Parathyroid adenoma (tissue), 2 donors: ENCODE data around the gene RCOR3.

Source experiments
- H2AFZ ChIP-seq: fragments of 300-600 bp; sonication (generic); one replicate; pipeline ENCODE4 v1.7.0; 2017; ENCODE audit warnings: antibody characterized with exemption, mild to moderate bottlenecking
- H3K27ac ChIP-seq: fragments of 300-600 bp; sonication (generic); one replicate; pipeline ENCODE4 v1.7.0; 2017
- H3K27me3 ChIP-seq: fragments of 300-600 bp; sonication (generic); one replicate; pipeline ENCODE4 v1.7.0; 2017; ENCODE audit warnings: low read length; ENCODE audit not compliant: control insufficient read depth, insufficient read depth
- H3K36me3 ChIP-seq: fragments of 300-600 bp; sonication (generic); one replicate; pipeline ENCODE4 v1.7.0; 2017; ENCODE audit warnings: low read length; ENCODE audit not compliant: control insufficient read depth, insufficient read depth
- H3K4me1 ChIP-seq: fragments of 300-600 bp; sonication (generic); one replicate; pipeline ENCODE4 v1.7.0; 2017; ENCODE audit warnings: control low read depth
- H3K4me2 ChIP-seq: fragments of 300-600 bp; sonication (generic); one replicate; pipeline ENCODE4 v1.7.0; 2017; ENCODE audit warnings: low read length
- H3K4me3 ChIP-seq: fragments of 300-600 bp; sonication (generic); one replicate; pipeline ENCODE4 v1.7.0; 2017; ENCODE audit warnings: low read depth, low read length
- H3K79me2 ChIP-seq: fragments of 300-600 bp; sonication (generic); one replicate; pipeline ENCODE4 v1.7.0; 2017; ENCODE audit warnings: control low read depth
- H3K9ac ChIP-seq: fragments of 300-600 bp; sonication (generic); one replicate; pipeline ENCODE4 v1.7.0; 2017; ENCODE audit warnings: mild to moderate bottlenecking
- H3K9me3 ChIP-seq: fragments of 300-600 bp; sonication (generic); one replicate; pipeline ENCODE4 v1.7.0; 2017; ENCODE audit warnings: low read length; ENCODE audit not compliant: control insufficient read depth
- TF ChIP-seq, protein P1 (sequence below): fragments of 300-600 bp; sonication (generic); IDR thresholded peaks from one replicate; pipeline ENCODE4 v1.7.0; 2017; ENCODE audit warnings: antibody characterized with exemption, mild to moderate bottlenecking
- donor health status: primary hyperparathyroidism.

Gene RCOR3

DNA sequence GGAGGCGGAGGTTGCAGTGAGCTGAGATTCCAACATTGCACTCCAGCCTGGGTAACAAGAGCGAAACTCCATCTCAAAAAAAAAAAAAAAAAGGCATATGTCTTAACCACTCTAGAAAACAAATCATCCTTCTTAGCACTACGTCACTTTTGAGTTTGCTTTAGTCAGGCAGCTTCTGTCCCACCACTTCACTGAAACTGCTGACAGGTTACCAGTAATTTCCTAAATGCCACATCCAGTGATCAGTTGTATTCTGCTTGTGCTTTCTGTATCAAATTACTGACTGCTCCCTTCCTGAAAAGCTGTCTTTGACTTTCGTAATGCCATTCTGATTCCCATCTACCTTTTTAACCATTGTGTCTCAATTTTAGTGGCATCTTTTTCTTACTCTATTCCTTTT lies 21.7 kb downstream of the RCOR3 start:
- H3K4me2 ChIP-seq = peak overlapping the region; percentile 23
- H3K36me3 ChIP-seq = no peaks in the 10 kb centered on the region
- no peaks in the 10 kb centered on the region for H3K79me2 ChIP-seq
- H2AFZ ChIP-seq = no peak overlapping the region
- H3K27me3 ChIP-seq = no peaks in the 10 kb centered on the region
- H3K27ac ChIP-seq = peak overlapping the region; percentile 32
- H3K4me1 ChIP-seq = no peaks in the 10 kb centered on the region
- no peak overlapping the region for H3K9ac ChIP-seq
- TF ChIP-seq, protein P1, sequence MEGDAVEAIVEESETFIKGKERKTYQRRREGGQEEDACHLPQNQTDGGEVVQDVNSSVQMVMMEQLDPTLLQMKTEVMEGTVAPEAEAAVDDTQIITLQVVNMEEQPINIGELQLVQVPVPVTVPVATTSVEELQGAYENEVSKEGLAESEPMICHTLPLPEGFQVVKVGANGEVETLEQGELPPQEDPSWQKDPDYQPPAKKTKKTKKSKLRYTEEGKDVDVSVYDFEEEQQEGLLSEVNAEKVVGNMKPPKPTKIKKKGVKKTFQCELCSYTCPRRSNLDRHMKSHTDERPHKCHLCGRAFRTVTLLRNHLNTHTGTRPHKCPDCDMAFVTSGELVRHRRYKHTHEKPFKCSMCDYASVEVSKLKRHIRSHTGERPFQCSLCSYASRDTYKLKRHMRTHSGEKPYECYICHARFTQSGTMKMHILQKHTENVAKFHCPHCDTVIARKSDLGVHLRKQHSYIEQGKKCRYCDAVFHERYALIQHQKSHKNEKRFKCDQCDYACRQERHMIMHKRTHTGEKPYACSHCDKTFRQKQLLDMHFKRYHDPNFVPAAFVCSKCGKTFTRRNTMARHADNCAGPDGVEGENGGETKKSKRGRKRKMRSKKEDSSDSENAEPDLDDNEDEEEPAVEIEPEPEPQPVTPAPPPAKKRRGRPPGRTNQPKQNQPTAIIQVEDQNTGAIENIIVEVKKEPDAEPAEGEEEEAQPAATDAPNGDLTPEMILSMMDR = no peak
- H3K4me3 ChIP-seq = no peak overlapping the region
- no peaks in the 10 kb centered on the region for H3K9me3 ChIP-seq

DNA sequence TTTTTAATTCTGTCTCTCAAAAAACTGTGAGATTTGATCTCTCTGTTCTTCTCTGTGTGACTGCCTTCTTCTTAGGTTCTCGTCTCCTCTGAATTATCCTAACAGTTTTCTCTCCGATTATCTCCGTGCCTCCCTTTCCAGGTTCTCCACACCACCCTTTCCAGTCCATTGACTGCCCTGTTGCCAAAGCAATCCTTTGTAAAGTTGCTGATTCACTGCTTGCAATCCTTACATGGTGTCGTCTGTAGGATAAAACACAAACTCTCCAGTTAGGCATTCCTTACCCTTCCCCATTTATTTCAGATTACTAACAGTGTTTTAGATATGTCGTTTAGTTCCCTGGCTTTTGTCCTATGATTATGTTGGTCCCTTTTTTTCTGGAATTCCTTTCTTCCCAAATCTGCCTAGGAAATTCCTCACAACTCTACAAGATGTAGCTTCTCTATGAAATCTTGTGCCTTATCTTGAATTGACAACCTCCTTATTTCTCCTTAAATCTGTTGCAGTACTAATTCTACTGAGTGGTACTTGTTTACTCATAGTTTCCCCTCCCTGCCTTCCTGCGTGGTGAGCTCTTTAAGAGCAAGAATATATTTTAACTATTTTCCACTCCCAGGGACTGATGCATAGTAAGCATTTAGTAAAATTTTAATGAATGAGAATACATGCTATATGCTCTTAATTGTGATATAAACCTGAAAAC lies 22.3 kb downstream of the RCOR3 start:
- TF ChIP-seq, protein P1 = no peak
- no peak overlapping the region for H3K4me3 ChIP-seq
- no peak overlapping the region for H3K9ac ChIP-seq
- H3K27me3 ChIP-seq = no peaks in the 10 kb centered on the region
- H2AFZ ChIP-seq = no peak overlapping the region
- peak overlapping the region; percentile 23 for H3K4me2 ChIP-seq
- no peaks in the 10 kb centered on the region for H3K9me3 ChIP-seq
- H3K79me2 ChIP-seq = no peaks in the 10 kb centered on the region
- no peaks in the 10 kb centered on the region for H3K4me1 ChIP-seq
- no peaks in the 10 kb centered on the region for H3K36me3 ChIP-seq
- H3K27ac ChIP-seq = peak overlapping the region; percentile 32

DNA sequence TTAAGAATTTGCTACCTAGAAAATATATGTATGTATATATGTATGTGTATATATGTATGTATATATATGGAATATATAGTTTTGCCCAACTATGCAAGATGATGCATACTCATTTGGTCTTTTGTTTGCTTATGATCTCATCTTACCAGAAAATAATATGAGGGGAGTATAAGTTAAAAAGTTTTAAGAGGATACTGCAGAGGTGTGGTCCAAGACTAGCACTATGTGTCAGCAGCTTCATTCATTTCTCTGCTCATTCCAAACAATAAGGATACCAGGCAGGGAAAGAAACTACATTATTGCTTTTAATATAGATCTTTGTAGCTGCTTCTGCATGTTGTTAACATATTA lies 22.8 kb downstream of the RCOR3 start:
- Histone ChIP-seq H3K9ac (no peak overlapping the region), H3K4me1 (no peaks in the 10 kb centered on the region), H3K4me3 (no peak overlapping the region), H3K79me2 (peaks cover under 1% of the 10 kb centered on the region), H3K9me3 (no peaks in the 10 kb centered on the region), H2AFZ (no peak overlapping the region), H3K27ac (no peak overlapping the region), H3K27me3 (no peaks in the 10 kb centered on the region), H3K4me2 (no peak overlapping the region), H3K36me3 (no peaks in the 10 kb centered on the region)
- TF ChIP-seq, protein P1 = no peak

DNA sequence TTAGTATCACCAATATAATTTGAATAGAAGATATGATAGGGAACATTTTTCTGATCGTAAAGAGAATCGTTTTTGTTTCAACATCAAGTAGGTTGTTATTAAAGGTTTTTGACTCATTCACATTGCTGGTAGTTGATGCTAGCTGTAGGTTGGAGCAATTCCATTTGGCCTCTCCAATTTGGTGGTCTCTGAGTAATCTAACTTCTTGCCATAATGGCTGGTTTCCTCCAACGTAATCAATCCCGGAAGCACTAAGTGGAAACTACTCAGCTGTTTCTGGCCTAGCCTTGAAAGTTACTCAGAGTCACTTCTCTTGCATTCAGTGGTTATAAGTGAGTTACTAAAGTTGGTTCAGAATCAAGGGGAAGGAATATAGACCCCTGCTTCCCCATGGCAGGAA lies 26.0 kb downstream of the RCOR3 start:
- Histone ChIP-seq H3K4me2 (no peak overlapping the region), H3K4me1 (no peaks in the 10 kb centered on the region), H3K79me2 (peaks cover 4% of the 10 kb centered on the region), H3K27ac (no peak overlapping the region), H2AFZ (no peak overlapping the region), H3K36me3 (no peaks in the 10 kb centered on the region), H3K27me3 (no peaks in the 10 kb centered on the region), H3K9ac (no peak overlapping the region), H3K4me3 (no peak overlapping the region), H3K9me3 (no peaks in the 10 kb centered on the region)
- TF ChIP-seq, protein P1 = no peak

DNA sequence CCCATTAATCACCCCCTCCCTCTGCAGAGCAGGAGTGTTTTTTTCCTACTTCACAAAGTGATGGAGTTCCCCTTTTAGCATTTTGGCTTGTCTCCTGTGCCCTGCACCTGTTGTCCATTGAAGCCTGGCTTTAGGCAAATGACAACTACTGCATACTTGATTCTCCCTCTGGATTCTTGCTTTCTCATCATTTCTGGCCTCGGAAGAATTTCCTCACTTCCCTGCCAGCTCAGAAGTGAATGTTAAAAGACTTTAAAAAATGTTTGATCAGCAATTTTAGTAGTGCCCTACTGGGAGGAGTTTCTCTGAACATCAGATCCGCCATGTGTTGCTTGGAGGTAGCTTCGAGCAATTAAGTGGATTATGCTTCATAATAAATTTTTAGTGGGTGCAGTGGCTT lies 28.1 kb downstream of the RCOR3 start:
- no peak overlapping the region for H3K9ac ChIP-seq
- no peaks in the 10 kb centered on the region for H3K36me3 ChIP-seq
- H3K4me1 ChIP-seq = no peaks in the 10 kb centered on the region
- TF ChIP-seq, protein P1 = no peak
- H3K27ac ChIP-seq = no peak overlapping the region
- no peak overlapping the region for H3K4me2 ChIP-seq
- H2AFZ ChIP-seq = no peak overlapping the region
- no peaks in the 10 kb centered on the region for H3K27me3 ChIP-seq
- H3K79me2 ChIP-seq = peaks cover 7% of the 10 kb centered on the region
- H3K9me3 ChIP-seq = no peaks in the 10 kb centered on the region
- H3K4me3 ChIP-seq = no peak overlapping the region
